Activated CD4-positive, alpha-beta memory T cell treated with anti-CD3 and anti-CD28 coated beads for 36 hours (primary cell): ENCODE results near the gene MCTP2. TPM values are rescaled to one million over a fixed set of nuclear protein-coding genes. Genes with fewer than 3 reads are reported as not detected.

ENCODE experiments used
- CTCF ChIA-PET: fragments of 350-600 bp; sonication (Branson Sonifier 250); formaldehyde crosslinking; loops from one replicate; lab custom pipeline; 2021; ENCODE audit warnings: antibody characterized with exemption, inconsistent platforms; lab: Charles Lee
- POLR2A ChIA-PET: fragments of 350-600 bp; sonication (Branson Sonifier 250); formaldehyde crosslinking; loops from one replicate; lab custom pipeline; 2021; ENCODE audit warnings: antibody characterized with exemption; lab: Charles Lee
- DNase-seq: peaks from one replicate; pipeline ENCODE4 v3.0.0-alpha.2; 2020
- H3K27ac Mint-ChIP-seq: one replicate; pipeline ENCODE4 v1.8.0; 2021; ENCODE audit warnings: mixed read lengths
- H3K27me3 Mint-ChIP-seq: one replicate; pipeline ENCODE4 v1.8.0; 2021; ENCODE audit warnings: mixed read lengths
- H3K36me3 Mint-ChIP-seq: one replicate; pipeline ENCODE4 v1.8.0; 2021; ENCODE audit warnings: mixed read lengths
- H3K4me1 Mint-ChIP-seq: one replicate; pipeline ENCODE4 v1.8.0; 2021; ENCODE audit warnings: low read depth, mixed read lengths
- H3K4me3 Mint-ChIP-seq: one replicate; pipeline ENCODE4 v1.8.0; 2021; ENCODE audit warnings: mild to moderate bottlenecking, mixed read lengths
- H3K9me3 Mint-ChIP-seq: one replicate; pipeline ENCODE4 v1.8.0; 2021; ENCODE audit warnings: mixed read lengths
- intact Hi-C: fragments of 100-400 bp; cut with micrococcal nuclease; formaldehyde crosslinking; loops from one replicate; pipeline ENCODE4 v1.15.1; 2023
- total RNA-seq, 2 experiments: library from RNA; stranded (reverse); gene quantifications; one replicate each; pipeline ENCODE4 v1.2.3, GENCODE V29; 2021

MCTP2 gene
- total RNA-seq, 2 experiments from 2014 or later: 38.5 to 41.7 TPM

DNA sequence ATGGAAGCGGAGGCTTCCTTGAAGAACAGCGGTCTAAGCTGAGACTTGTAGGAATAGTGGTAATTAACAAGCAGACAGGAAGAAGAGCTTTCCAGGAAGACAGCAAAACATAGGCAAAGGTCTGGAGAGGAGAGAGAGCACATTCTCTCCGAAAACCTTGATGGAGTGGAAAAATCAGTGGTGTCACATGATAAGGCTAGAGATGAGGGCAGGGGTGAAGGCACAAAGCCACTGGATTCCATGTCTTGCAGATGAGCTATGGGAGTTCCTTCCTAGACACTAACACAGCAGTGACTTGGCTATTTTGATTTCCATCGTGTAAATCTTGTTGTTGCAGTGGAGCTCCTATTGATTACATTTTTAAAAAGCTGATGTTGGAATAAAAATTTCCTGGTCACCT, 132.0 kb downstream of the MCTP2 start:
- no peak for DNase-seq
- Mint-ChIP-seq H3K9me3 (no peaks in the 10 kb centered on the region), H3K27ac (no peak overlapping the region), H3K4me1 (no peaks in the 10 kb centered on the region), H3K36me3 (peaks cover 10% of the 10 kb centered on the region), H3K27me3 (no peaks in the 10 kb centered on the region), H3K4me3 (no peak overlapping the region)
- ChIA-PET POLR2A (interaction anchor here (0.7 kb wide), 1 partner anchor 43 kb away, joined by 3 read pairs; no protein-coding TSS in a partner anchor), CTCF (no interaction called here)
- intact Hi-C loops: no loop called here

DNA sequence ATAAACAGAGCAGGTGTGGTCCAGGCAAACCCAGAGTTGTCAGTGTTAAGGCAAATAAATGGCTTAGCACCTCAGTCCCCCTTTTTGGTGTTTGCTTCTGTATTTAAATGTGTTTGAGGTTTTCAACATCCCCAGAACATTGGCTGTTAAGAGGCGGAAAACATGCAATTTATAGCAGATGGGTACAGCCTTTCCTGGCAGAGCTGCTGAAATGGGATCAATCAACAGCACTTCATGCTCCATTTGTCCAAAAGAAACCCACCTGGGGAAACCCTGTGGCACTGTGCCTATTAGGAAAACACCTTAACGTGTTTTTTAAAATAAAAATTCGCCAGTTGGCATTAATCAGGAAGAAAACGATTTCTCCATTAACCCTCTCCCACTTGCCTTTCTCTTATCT, 135.4 kb downstream of the MCTP2 start:
- intact Hi-C loops: no loop called here
- H3K27me3 Mint-ChIP-seq: no peaks in the 10 kb centered on the region
- POLR2A ChIA-PET: no interaction called here
- H3K4me3 Mint-ChIP-seq: no peak overlapping the region
- CTCF ChIA-PET: no interaction called here
- H3K36me3 Mint-ChIP-seq: peaks cover 15% of the 10 kb centered on the region
- no peak overlapping the region for H3K27ac Mint-ChIP-seq
- no peak for DNase-seq
- H3K4me1 Mint-ChIP-seq: no peaks in the 10 kb centered on the region
- no peaks in the 10 kb centered on the region for H3K9me3 Mint-ChIP-seq

DNA sequence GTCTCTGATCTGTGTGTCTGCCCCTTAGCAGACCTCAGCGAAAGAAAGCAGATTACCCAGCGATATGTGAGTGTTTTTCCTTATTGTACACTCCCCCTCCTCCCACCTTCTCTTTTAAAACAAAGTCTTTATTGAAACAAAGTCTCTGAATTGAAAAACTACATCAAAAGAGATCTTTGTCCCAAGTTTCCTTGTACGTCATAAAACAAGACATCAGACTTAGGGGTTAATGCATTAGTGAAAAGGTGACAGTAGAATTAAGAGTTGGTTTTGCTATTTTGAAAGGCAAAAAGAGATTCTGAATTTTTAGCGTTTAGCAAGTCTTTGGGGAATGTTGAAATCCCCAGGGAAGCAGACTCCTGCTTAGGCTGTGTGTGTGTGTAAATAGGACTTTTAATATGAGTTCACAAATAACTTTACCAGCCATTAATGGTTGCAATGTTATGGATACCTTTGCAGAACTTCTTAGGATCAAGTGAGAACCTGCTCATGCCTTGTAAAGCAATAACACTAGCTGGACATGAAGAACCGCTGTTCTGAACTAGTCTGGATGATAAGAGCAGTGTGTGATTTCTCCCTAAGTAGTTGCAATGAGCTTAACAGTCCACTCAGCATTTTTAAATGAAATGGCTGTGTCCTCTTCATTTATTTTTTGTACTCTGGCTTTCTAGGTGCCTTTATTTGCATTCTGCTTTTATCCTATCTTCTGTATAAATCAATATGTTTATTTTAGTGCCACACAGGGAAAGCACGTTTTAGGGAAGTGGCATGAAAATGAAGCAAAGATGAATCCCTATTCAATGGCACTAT, 136.6 kb downstream of the MCTP2 start:
- no peaks in the 10 kb centered on the region for H3K9me3 Mint-ChIP-seq
- peaks cover 25% of the 10 kb centered on the region for H3K36me3 Mint-ChIP-seq
- no peaks in the 10 kb centered on the region for H3K4me1 Mint-ChIP-seq
- CTCF ChIA-PET: no interaction called here
- H3K27ac Mint-ChIP-seq: no peak overlapping the region
- POLR2A ChIA-PET: no interaction called here
- DNase-seq: no peak
- no peak overlapping the region for H3K4me3 Mint-ChIP-seq
- no peaks in the 10 kb centered on the region for H3K27me3 Mint-ChIP-seq
- intact Hi-C loops: no loop called here

DNA sequence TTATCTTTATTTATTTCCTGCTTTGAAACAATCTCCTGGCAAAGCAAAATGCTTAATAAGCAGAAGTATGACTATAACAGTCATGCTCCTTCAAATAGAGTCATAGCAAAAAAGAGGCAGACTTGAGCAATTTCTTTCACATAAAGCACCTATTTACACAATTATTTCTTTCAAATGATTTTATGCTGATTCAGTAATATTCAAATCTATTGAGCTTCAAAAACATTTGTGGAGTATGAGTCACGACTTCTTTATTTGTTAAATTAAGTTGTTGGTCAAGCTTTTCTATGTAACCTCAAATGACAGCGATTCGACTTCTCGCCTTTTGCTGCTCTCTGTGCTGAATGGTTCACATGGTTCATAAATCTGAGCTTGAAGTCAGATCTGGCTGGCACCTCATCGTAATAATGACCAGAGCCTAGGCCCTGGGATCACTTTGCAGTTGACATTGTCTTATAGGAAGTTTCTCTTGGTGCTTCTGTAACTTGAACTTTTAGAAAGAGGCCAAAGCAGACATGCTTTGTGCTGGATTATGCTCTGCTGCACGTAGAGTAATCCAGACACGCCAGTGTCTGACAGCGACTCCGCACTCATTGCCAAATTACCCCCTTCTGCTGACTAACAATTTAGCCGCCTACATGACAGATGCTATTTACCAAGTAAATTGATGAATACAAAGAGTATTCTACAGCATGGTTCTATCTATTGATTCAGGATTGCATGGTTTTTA, 139.0 kb downstream of the MCTP2 start:
- CTCF ChIA-PET: no interaction called here
- Mint-ChIP-seq H3K27ac (no peak overlapping the region), H3K36me3 (peaks cover 25% of the 10 kb centered on the region)

DNA sequence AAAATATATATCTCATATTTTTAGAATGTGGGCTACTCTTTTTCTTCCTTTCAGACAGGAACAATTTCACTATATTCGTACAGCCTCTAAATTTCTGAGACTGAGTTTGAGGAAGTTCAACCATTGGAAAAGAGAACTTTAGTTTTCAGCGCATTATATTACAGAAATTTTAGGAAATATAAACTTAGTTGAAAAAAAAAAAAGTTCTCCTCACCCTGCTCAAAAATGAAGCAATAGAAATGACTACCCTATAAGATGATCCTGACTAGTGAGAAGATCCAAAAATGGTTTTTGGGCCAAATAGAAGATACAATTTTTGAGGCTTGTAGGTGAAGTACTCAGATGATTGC, 139.6 kb downstream of the MCTP2 start:
- intact Hi-C loops: no loop called here
- ChIA-PET POLR2A (no interaction called here), CTCF (no interaction called here)
- Mint-ChIP-seq H3K9me3 (no peaks in the 10 kb centered on the region), H3K27me3 (no peaks in the 10 kb centered on the region), H3K4me3 (no peak overlapping the region), H3K36me3 (peaks cover 25% of the 10 kb centered on the region), H3K27ac (no peak overlapping the region), H3K4me1 (no peaks in the 10 kb centered on the region)
- no peak for DNase-seq

More for the DNA sequence above, 139.0 kb downstream of the MCTP2 start:
- intact Hi-C loops: no loop called here
- Mint-ChIP-seq H3K9me3 (no peaks in the 10 kb centered on the region), H3K27me3 (no peaks in the 10 kb centered on the region), H3K4me3 (no peak overlapping the region), H3K4me1 (no peaks in the 10 kb centered on the region)
- no peak for DNase-seq
- POLR2A ChIA-PET: no interaction called here

DNA sequence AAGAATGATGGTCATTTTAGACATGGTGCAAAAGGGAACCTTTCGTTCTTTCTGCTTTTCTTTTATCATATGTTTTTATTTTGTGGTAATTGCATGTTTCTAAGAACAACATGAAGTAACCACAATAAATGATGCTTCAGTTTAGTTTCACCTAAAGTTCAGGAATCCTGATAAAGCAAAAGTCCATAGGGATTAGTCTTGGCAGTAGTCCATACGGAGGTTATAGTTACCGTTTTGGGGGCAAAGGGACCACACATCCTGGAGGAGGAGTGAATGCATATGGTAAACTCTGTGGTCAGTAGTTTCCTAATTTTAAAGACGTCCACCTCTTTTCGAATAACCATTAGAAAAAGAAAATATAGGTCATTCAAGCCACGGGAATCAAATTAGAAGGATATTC, 141.5 kb downstream of the MCTP2 start:
- H3K27ac Mint-ChIP-seq: no peak overlapping the region
- ChIA-PET CTCF (no interaction called here), POLR2A (no interaction called here)
- no peaks in the 10 kb centered on the region for H3K9me3 Mint-ChIP-seq
- H3K27me3 Mint-ChIP-seq: no peaks in the 10 kb centered on the region
- peaks cover 27% of the 10 kb centered on the region for H3K36me3 Mint-ChIP-seq
- DNase-seq: no peak
- intact Hi-C loops: no loop called here
- H3K4me1 Mint-ChIP-seq: no peaks in the 10 kb centered on the region
- no peak overlapping the region for H3K4me3 Mint-ChIP-seq

DNA sequence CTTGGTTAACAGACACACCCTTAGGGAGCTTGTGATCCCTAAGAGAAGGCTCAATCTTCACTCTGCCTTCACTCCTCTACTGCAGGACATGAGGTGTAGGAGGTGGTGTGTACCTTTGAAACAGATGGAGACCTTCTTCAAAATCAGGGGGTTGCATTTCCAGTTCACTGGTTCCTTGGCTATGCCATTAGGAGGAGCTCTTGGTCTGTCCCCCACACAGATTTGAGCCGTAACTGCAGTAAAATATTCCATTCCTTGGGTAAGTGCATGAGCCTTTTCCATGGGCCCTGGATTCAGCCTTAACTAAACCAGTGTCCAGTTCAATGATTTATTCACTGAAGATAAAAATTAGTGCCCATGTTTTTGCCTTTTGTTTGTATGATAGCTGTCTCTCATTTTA, 144.6 kb downstream of the MCTP2 start:
- Mint-ChIP-seq H3K9me3 (no peaks in the 10 kb centered on the region), H3K4me1 (no peaks in the 10 kb centered on the region), H3K27ac (no peak overlapping the region), H3K27me3 (no peaks in the 10 kb centered on the region), H3K36me3 (peaks cover 16% of the 10 kb centered on the region), H3K4me3 (no peak overlapping the region)
- CTCF ChIA-PET: no interaction called here
- DNase-seq: no peak
- intact Hi-C loops: no loop called here
- POLR2A ChIA-PET: interaction anchor here (0.6 kb wide), 1 partner anchor 12 kb away, joined by 3 read pairs; no protein-coding TSS in a partner anchor

DNA sequence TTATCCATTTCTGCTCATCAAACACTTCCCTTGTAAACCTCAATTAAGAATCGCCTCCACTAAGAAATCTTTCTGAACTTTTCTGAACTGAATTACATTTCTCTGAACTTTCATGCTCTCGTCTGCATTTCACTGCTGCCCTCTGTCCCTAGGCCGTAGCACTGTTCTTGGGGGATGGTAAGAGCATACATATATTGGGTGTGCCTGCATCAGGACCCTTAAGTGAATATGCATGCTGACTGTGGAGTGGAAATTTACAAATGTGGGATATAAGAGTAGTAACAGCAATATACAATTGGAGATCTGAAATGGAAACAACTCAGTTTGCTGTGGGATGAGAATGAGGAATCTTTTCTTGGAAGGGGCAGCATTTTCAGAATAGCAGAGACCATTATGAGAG, 148.6 kb downstream of the MCTP2 start:
- ChIA-PET POLR2A (no interaction called here), CTCF (no interaction called here)
- intact Hi-C loops: no loop called here
- Mint-ChIP-seq H3K4me1 (no peaks in the 10 kb centered on the region), H3K27me3 (no peaks in the 10 kb centered on the region), H3K9me3 (no peaks in the 10 kb centered on the region), H3K4me3 (no peak overlapping the region), H3K27ac (no peak overlapping the region), H3K36me3 (peaks cover 15% of the 10 kb centered on the region)
- no peak for DNase-seq

DNA sequence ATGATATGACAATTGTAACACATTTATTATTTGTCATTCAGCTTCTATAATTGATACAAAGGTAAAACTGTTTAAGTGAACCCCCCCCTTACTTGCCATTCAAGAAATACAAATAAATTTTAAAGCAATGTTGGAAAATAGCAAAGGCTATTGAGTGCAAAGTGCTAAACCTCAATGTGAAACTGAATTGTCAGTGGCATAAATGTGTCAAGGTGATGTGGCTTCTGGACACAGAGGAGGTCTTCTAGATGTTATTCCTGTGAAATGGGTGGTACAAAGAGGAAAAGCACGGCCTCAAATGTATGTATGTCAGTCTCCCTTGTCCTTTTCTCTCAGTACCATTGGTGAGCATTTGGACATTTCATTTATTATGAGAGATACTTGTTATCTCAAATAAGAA, 149.4 kb downstream of the MCTP2 start:
- no peaks in the 10 kb centered on the region for H3K9me3 Mint-ChIP-seq
- POLR2A ChIA-PET: no interaction called here
- no peak for DNase-seq
- H3K27me3 Mint-ChIP-seq: no peaks in the 10 kb centered on the region
- CTCF ChIA-PET: interaction anchor here (1.3 kb wide), 1 partner anchor 57 kb away, joined by 3 read pairs; no protein-coding TSS in a partner anchor
- intact Hi-C loops: no loop called here
- H3K4me3 Mint-ChIP-seq: no peak overlapping the region
- H3K4me1 Mint-ChIP-seq: no peaks in the 10 kb centered on the region
- H3K36me3 Mint-ChIP-seq: peaks cover 19% of the 10 kb centered on the region
- no peak overlapping the region for H3K27ac Mint-ChIP-seq

DNA sequence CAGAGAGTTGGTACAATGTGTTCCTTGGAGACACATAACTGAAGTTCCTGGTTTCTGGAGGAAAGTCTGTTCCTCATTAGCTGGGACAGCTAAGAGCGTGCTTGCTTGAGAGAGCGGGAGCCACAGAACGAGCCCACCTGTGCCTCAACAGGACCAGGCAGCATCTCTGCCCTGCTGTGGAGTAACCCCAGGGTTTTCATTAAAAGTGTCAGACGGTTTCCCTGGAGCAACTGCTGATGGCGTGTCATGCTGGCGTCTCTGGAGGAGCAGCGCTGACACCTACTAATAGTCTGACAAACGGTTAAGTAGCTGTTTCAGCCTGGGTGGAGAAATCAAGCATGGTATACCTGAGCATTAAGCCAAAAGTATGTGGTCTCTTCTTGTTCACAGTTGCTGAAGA, 150.0 kb downstream of the MCTP2 start:
- Mint-ChIP-seq H3K4me3 (no peak overlapping the region), H3K27ac (no peak overlapping the region), H3K27me3 (no peaks in the 10 kb centered on the region), H3K36me3 (peaks cover 21% of the 10 kb centered on the region), H3K4me1 (no peaks in the 10 kb centered on the region), H3K9me3 (no peaks in the 10 kb centered on the region)
- intact Hi-C loops: no loop called here
- no peak for DNase-seq
- ChIA-PET POLR2A (no interaction called here), CTCF (interaction anchor here (1.3 kb wide), 1 partner anchor 57 kb away, joined by 3 read pairs; no protein-coding TSS in a partner anchor)

DNA sequence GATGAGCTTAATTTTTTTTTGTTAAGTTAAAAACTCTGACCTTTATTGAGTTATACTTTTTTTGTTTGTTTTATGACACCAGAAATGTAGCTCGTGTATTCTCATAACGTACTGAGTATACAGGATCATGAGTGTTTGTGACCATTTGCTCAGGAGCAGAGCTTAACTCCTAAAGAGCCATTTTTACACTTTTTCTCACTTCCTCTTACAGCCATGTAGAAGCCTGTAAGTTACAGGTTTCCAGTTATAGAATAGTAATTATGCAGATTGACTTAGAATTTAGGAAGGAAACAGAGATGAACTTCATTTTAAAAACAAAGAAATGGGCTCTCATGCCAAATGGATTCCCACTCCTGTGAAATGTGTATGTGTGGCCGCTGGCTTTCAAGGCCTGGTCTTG, 151.7 kb downstream of the MCTP2 start:
- no peaks in the 10 kb centered on the region for H3K9me3 Mint-ChIP-seq
- peaks cover 18% of the 10 kb centered on the region for H3K36me3 Mint-ChIP-seq
- no peak overlapping the region for H3K4me3 Mint-ChIP-seq
- H3K27me3 Mint-ChIP-seq: no peaks in the 10 kb centered on the region
- DNase-seq: no peak
- intact Hi-C loops: no loop called here
- no peak overlapping the region for H3K27ac Mint-ChIP-seq
- ChIA-PET CTCF (no interaction called here), POLR2A (no interaction called here)
- peaks cover 14% of the 10 kb centered on the region for H3K4me1 Mint-ChIP-seq

DNA sequence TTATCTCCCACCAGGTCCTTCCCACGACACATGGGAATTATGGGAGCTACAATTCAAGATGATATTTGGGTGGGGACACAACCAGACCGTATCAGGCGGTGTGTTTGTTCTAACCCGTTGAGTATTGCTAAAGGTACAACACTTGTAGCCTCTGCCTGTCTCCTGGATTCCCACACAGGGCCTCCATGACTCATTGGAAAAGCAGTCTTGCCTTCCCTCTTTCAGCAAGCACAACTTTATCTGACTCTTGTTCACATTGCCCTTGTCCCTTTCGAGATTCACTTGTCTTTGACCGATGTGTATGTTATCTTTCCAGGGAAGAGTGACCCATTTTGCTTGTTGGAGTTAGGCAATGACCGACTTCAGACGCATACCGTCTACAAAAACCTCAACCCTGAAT, 152.3 kb downstream of the MCTP2 start:
- DNase-seq: no peak
- Mint-ChIP-seq H3K27ac (no peak overlapping the region), H3K4me3 (no peak overlapping the region), H3K4me1 (peaks cover 15% of the 10 kb centered on the region), H3K27me3 (no peaks in the 10 kb centered on the region), H3K9me3 (no peaks in the 10 kb centered on the region), H3K36me3 (peaks cover 18% of the 10 kb centered on the region)
- CTCF ChIA-PET: no interaction called here
- POLR2A ChIA-PET: no interaction called here
- intact Hi-C loops: no loop called here
